Neuronal stem cell (in vitro differentiated cells): ENCODE data around the gene GLTPD2.
"Not testable (repeated sequence)": the region's sequence is repeated elsewhere in the genome, so short reads cannot be mapped to it uniquely, and the experiment has no call there.

Experiments used
- DNase-seq: peaks from one replicate; pipeline ENCODE4 v3.0.0-alpha.2; 2013; ENCODE audit warnings: low spot score
- H2AFZ ChIP-seq: one replicate; pipeline ENCODE4 v1.6.1; 2013; ENCODE audit warnings: mild to moderate bottlenecking, low read length, inconsistent platforms
- H2AK5ac ChIP-seq: 2 replicates; pipeline ENCODE4 v1.6.1; 2013; ENCODE audit warnings: low read depth, mild to moderate bottlenecking, inconsistent platforms, low read length, moderate library complexity, mixed read lengths
- H2BK120ac ChIP-seq: 2 replicates; pipeline ENCODE4 v1.6.1; 2013; ENCODE audit warnings: low read depth, mild to moderate bottlenecking, inconsistent platforms, low read length, moderate library complexity, mixed read lengths
- H2BK12ac ChIP-seq: one replicate; pipeline ENCODE4 v1.6.1; 2013; ENCODE audit warnings: low read length, inconsistent platforms
- H2BK15ac ChIP-seq: 2 replicates; pipeline ENCODE4 v1.6.1; 2013; ENCODE audit warnings: mild to moderate bottlenecking, low read length, inconsistent platforms, mixed read lengths
- H2BK5ac ChIP-seq: one replicate; pipeline ENCODE4 v1.6.1; 2013; ENCODE audit warnings: inconsistent platforms, mild to moderate bottlenecking, low read length, moderate library complexity
- H3K14ac ChIP-seq: one replicate; pipeline ENCODE4 v1.6.1; 2013; ENCODE audit warnings: low read length, inconsistent platforms
- H3K18ac ChIP-seq: 2 replicates; pipeline ENCODE4 v1.6.1; 2013; ENCODE audit warnings: low read length, inconsistent platforms
- H3K23ac ChIP-seq: 2 replicates; pipeline ENCODE4 v1.6.1; 2013; ENCODE audit warnings: low read depth, mild to moderate bottlenecking, mixed read lengths, low read length, inconsistent platforms; ENCODE audit not compliant: poor library complexity
- H3K27ac ChIP-seq: replicated peaks from 3 replicates; pipeline ENCODE4 v1.5.1; 2013; ENCODE audit warnings: low read length, inconsistent platforms
- H3K27me3 ChIP-seq, 3 experiments: 2 replicates each; pipeline ENCODE4 v1.6.1; 2013; ENCODE audit warnings: low read length in 3 of 3, mild to moderate bottlenecking in 2 of 3, inconsistent platforms in 1 of 3, low read depth in 1 of 3, mixed read lengths in 1 of 3, moderate library complexity in 1 of 3; ENCODE audit not compliant: control insufficient read depth in 3 of 3, insufficient read depth in 3 of 3
- H3K36me3 ChIP-seq, 2 donors: replicated peaks in 1 of 2; 2 replicates each; pipeline ENCODE4 v1.6.1; 2013; ENCODE audit warnings: low read length in 2 of 2; ENCODE audit not compliant: control insufficient read depth in 2 of 2, insufficient read depth in 2 of 2
- H3K4ac ChIP-seq: 2 replicates; pipeline ENCODE4 v1.6.1; 2013; ENCODE audit warnings: inconsistent platforms, mild to moderate bottlenecking, low read length, moderate library complexity
- H3K4me1 ChIP-seq, 2 donors: 1 replicate in 1 of 2; 2 replicates in 1 of 2; pipeline ENCODE4 v1.6.1; 2013; ENCODE audit warnings: low read length in 2 of 2, low read depth in 1 of 2; ENCODE audit not compliant: control insufficient read depth in 2 of 2, insufficient read depth in 1 of 2
- H3K4me2 ChIP-seq: one replicate; pipeline ENCODE4 v1.6.1; 2013; ENCODE audit warnings: mild to moderate bottlenecking, low read length, inconsistent platforms; ENCODE audit not compliant: insufficient read depth, poor library complexity, severe bottlenecking
- H3K4me3 ChIP-seq, 2 donors: 2 replicates each; pipeline ENCODE4 v1.5.1; 2013; ENCODE audit warnings: low read length in 2 of 2, mild to moderate bottlenecking in 2 of 2, inconsistent platforms in 1 of 2, moderate library complexity in 1 of 2
- H3K79me1 ChIP-seq: one replicate; pipeline ENCODE4 v1.6.1; 2013; ENCODE audit warnings: low read depth, mild to moderate bottlenecking, inconsistent platforms, low read length, moderate library complexity
- H3K9ac ChIP-seq: one replicate; pipeline ENCODE4 v1.6.1; 2013; ENCODE audit warnings: mild to moderate bottlenecking, low read depth, low read length, inconsistent platforms; ENCODE audit not compliant: poor library complexity
- H3K9me3 ChIP-seq, 2 donors: replicated peaks in 1 of 2; 2 replicates each; pipeline versions ENCODE3 to v1.6.1; 2013; ENCODE audit warnings: low read length in 2 of 2, mild to moderate bottlenecking in 2 of 2, inconsistent platforms in 1 of 2, low read depth in 1 of 2, mixed read lengths in 1 of 2, moderate library complexity in 1 of 2; ENCODE audit not compliant: control insufficient read depth in 2 of 2, insufficient read depth in 1 of 2
- H4K8ac ChIP-seq: one replicate; pipeline ENCODE4 v1.6.1; 2013; ENCODE audit warnings: low read depth, mild to moderate bottlenecking, inconsistent platforms, low read length, moderate library complexity
- H4K91ac ChIP-seq: one replicate; pipeline ENCODE4 v1.6.1; 2013; ENCODE audit warnings: low read length, low read depth, mild to moderate bottlenecking, inconsistent platforms; ENCODE audit not compliant: poor library complexity
- WGBS, 2 donors: extraction: QIAGEN DNeasy Blood & Tissue Kit; methylation state at CpG; one replicate each; pipeline ENCODE4 v1.1.7; 2013; ENCODE audit warnings: missing lambda C conversion rate in 2 of 2, mixed read lengths in 1 of 2; ENCODE audit not compliant: insufficient read length in 2 of 2, insufficient replicate concordance in 1 of 2; ENCODE audit errors: extremely low coverage in 2 of 2; 5-methylcytosine and 5-hydroxymethylcytosine counted together

The GLTPD2 gene

DNA sequence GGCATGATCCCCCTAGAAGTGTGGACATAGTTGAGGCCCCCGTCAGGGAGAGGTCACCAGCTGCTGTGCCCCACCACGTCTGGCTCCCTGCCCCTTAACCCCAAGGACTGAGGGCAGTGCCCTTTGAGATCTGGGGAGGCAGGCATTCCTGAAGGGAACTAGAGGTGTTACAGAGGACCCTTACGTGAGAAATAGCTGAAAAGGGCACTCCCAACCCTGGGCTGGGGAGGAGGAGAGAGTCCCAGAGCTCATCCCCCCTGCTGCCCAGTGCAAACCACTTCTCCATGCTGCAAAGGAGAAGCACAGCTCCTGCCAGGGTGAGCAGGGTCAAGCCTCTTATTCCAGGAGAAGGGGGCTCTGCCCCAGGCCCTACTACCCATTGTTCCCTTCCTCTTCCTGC is 34.1 kb downstream of the GLTPD2 start:
- no peak overlapping the region for H2BK15ac ChIP-seq
- no peak overlapping the region for H3K23ac ChIP-seq

DNA sequence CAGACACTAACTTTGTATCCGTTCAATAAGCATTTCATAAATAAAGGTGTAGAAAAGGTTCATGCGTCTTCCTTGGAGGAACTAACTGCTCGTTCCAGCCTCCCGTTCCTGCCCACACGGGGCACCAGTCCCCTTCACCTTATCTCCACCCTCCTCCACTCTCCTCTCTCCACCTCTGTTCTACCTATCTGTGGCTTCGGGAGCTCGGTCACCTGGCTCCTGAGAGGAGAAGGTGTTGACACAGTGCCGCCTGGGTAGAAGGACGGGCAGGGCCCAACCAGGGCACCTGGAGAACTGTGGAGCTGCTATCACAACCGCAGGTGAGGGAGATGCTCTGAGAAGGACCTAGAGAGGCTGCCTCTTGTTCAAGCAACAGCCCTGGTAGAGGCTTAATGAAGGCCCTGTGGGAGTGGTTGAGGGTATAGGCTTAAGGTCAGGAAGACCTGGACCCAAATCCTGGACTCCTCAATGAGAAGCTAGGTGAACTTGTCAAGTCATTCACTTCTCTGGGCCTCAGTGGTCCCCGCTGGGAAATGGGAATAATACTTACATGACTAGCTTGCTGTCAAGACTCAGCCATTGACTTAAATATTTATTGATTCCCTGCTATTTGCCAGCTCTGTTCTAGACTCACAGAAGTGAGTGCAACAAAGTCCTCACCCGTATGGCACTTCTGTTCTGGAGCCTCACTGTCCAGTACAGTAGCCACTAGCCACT is 34.8 kb downstream of the GLTPD2 start:
- no peak overlapping the region for H3K9ac ChIP-seq
- H2BK15ac ChIP-seq, result no peak overlapping the region
- H2BK12ac ChIP-seq, result no peak overlapping the region
- no peak overlapping the region for H3K14ac ChIP-seq
- peaks cover 0 to 3% of the 10 kb centered on the region in 2 donors for H3K4me1 ChIP-seq
- no CpG with 5 or more reads among the region's 12 CpGs for WGBS, 2 donors
- H3K18ac ChIP-seq, result no peak overlapping the region
- DNase-seq, result no peak
- H3K36me3 ChIP-seq, result peaks cover 14 to 37% of the 10 kb centered on the region in 2 donors
- H3K79me1 ChIP-seq, result no peaks in the 10 kb centered on the region
- no peak overlapping the region for H3K27ac ChIP-seq
- H3K4me2 ChIP-seq, result no peak overlapping the region
- H3K4me3 ChIP-seq, result no peak overlapping the region
- no peak overlapping the region for H3K23ac ChIP-seq
- H3K27me3 ChIP-seq, result no peaks in the 10 kb centered on the region
- no peak overlapping the region for H2BK120ac ChIP-seq
- peak overlapping the region; percentile 71 for H2BK5ac ChIP-seq
- H4K91ac ChIP-seq, result no peak overlapping the region
- H2AFZ ChIP-seq, result no peak overlapping the region
- no peaks in the 10 kb centered on the region for H3K9me3 ChIP-seq
- no peak overlapping the region for H2AK5ac ChIP-seq
- no peak overlapping the region for H4K8ac ChIP-seq
- no peak overlapping the region for H3K4ac ChIP-seq

More for the DNA sequence above, 34.1 kb downstream of the GLTPD2 start:
- no peak overlapping the region for H2BK120ac ChIP-seq
- peaks cover 18 to 42% of the 10 kb centered on the region in 2 donors for H3K36me3 ChIP-seq
- H3K4me3 ChIP-seq, result no peak overlapping the region
- no peak overlapping the region for H3K14ac ChIP-seq
- no peak overlapping the region for H2AFZ ChIP-seq
- no peak overlapping the region for H4K91ac ChIP-seq
- H3K79me1 ChIP-seq, result no peaks in the 10 kb centered on the region
- H3K18ac ChIP-seq, result no peak overlapping the region
- no peak for DNase-seq
- H3K4me1 ChIP-seq, result peaks cover 0 to 3% of the 10 kb centered on the region in 2 donors
- no peak overlapping the region for H3K4me2 ChIP-seq
- H2BK5ac ChIP-seq, result peak overlapping the region; percentile 71
- H3K4ac ChIP-seq, result no peak overlapping the region
- no peak overlapping the region for H4K8ac ChIP-seq
- no peaks in the 10 kb centered on the region for H3K27me3 ChIP-seq
- no peak overlapping the region for H3K27ac ChIP-seq
- no peak overlapping the region for H2AK5ac ChIP-seq
- no CpG with 5 or more reads among the region's 3 CpGs for WGBS, 2 donors
- H3K9ac ChIP-seq, result peak overlapping the region; percentile 4
- no peaks in the 10 kb centered on the region for H3K9me3 ChIP-seq
- H2BK12ac ChIP-seq, result no peak overlapping the region

DNA sequence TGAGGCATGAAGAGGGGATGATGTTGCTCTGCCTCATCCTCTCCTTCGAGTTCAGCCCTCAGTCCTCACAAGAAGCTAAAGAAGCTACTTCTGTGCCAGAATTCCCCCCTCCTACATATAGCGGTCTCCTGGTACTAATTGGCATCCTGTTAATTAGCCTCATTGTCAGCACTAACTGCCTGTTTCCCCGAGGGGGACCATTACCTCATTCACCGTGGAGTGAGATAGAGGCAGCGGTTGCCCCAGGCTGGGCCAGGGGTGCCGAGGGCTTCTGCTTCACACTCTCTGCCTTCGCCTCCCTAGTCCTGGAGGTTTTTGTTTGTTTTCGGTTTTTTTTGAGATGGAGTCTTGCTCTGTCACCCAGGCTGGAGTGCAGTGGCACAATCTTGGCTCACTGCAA is 38.6 kb downstream of the GLTPD2 start:
- Histone ChIP-seq H2BK15ac (no peak overlapping the region), H2BK120ac (no peak overlapping the region), H3K79me1 (no peaks in the 10 kb centered on the region), H2BK12ac (no peak overlapping the region), H2AFZ (no peak overlapping the region), H3K14ac (no peak overlapping the region), H3K4me3 (no peak overlapping the region), H4K8ac (no peak overlapping the region), H3K9ac (no peak overlapping the region), H3K23ac (no peak overlapping the region), H2AK5ac (no peak overlapping the region), H3K4me2 (no peak overlapping the region), H3K27me3 (no peaks in the 10 kb centered on the region), H3K36me3 (peaks cover 9 to 14% of the 10 kb centered on the region in 2 donors), H4K91ac (no peak overlapping the region), H3K27ac (no peak overlapping the region), H3K9me3 (no peaks in the 10 kb centered on the region), H3K4me1 (peaks cover 0 to 3% of the 10 kb centered on the region in 2 donors), H3K4ac (no peak overlapping the region), H2BK5ac (no peak overlapping the region), H3K18ac (no peak overlapping the region)
- no peak for DNase-seq
- no CpG with 5 or more reads among the region's 8 CpGs for WGBS, 2 donors

DNA sequence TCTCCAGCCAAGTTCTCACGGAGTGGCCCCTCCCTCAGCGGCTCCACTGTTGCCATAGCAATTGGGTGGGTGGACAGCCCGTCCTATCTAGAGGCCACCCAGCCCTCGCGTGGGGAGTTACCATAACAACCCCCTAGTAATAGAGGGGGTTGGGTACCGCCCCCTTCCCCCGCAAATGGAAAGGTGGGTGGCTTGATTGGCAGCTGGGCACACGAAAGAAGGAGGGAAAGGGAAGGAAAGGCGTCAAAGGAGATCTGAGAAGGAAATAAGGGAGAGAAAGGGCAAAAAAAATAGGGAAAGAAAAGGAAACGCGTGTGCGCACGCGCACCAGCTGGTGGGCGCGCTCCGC is 44.0 kb downstream of the GLTPD2 start:
- H3K14ac ChIP-seq, H2BK12ac ChIP-seq, H3K4me1 ChIP-seq, H3K23ac ChIP-seq, H4K8ac ChIP-seq, H2BK5ac ChIP-seq, H3K9ac ChIP-seq, H4K91ac ChIP-seq, H2BK120ac ChIP-seq, H2AK5ac ChIP-seq, H3K79me1 ChIP-seq, H3K27me3 ChIP-seq, H3K4ac ChIP-seq, H3K9me3 ChIP-seq, H2BK15ac ChIP-seq, DNase-seq: not testable (repeated sequence)
- Histone ChIP-seq H3K4me2 (peak overlapping the region; percentile 99), H3K27ac (peak overlapping the region; percentile 61), H3K4me3 (peak overlapping the region; percentile 78 to 97), H3K18ac (peak overlapping the region; percentile 59), H2AFZ (peak overlapping the region; percentile 91), H3K36me3 (peaks cover 2 to 12% of the 10 kb centered on the region in 2 donors)
- no CpG with 5 or more reads among the region's 17 CpGs for WGBS, 2 donors
